Measurements from ENCODE around the gene EMP2. TPM values are rescaled to one million over a fixed set of nuclear protein-coding genes. Genes with fewer than 3 reads are reported as not detected.
A peak's percentile ranks its signal among the peaks of the same experiment; 100 is the strongest.

Gene EMP2
- total and polyA plus RNA-seq, 2 experiments from 2014 or later = 29.1 to 93.4 TPM

- TF ChIP-seq EZH2 (IDR thresholded peaks at IDR 0.05; ENCODE audit: borderline replicate concordance) (no peak), EZH2phosphoT487 (IDR thresholded peaks at IDR 0.05; ENCODE audit: low read depth, severe bottlenecking, unreplicated experiment) (no peak), CTCF (IDR thresholded peaks at IDR 0.05; ENCODE audit: poor library complexity) (no peak)
- DNase-seq (ENCODE audit: low spot score) = no peak
- Histone ChIP-seq H2AFZ (no peak overlapping the region), H4K20me1 (ENCODE audit: insufficient read depth, poor library complexity, severe bottlenecking) (no peaks in the 10 kb centered on the region), H3K4me1 (ENCODE audit: insufficient read depth) (peaks cover 28% of the 10 kb centered on the region), H3K9me2 (replicated peaks; ENCODE audit: insufficient read depth) (no peaks in the 10 kb centered on the region), H3K79me2 (peaks cover 14% of the 10 kb centered on the region), H3K9me3 (ENCODE audit: low read depth) (no peaks in the 10 kb centered on the region), H3K36me3 (replicated peaks; ENCODE audit: insufficient read depth, low read depth) (no peaks in the 10 kb centered on the region), H3K27me3 (no peaks in the 10 kb centered on the region), H3K4me3 (no peak overlapping the region), H3K4me2 (no peak overlapping the region), H3K27ac (no peak overlapping the region)
- WGBS (ENCODE audit: low lambda C conversion rate, missing lambda C conversion rate) = 64% methylated on average over 2 of the region's 2 CpGs
Observed at GRCh38 chr16:10581507-10581906, 1.1 kb upstream of the EMP2 start.

DNA sequence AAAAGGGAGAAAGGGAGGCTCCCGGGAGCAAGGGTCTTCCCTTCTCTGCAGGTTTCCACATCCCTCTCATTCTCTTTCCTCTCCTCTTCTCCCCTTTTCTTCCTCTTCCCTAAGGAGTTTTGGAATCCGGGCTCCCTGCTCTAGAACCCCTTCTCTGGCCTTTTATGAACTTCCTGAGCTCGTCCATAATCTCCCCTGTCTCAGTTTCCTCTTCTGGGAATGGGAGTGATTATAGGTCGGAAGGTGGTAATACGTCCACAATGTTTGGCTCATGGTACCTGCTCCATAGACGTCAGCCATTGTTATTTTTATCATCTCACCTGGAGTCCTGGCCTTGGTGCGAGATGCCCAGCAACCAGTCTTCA, 467 bp upstream of the EMP2 start:
- no peaks in the 10 kb centered on the region for H4K20me1 ChIP-seq (ENCODE audit: insufficient read depth, poor library complexity, severe bottlenecking)
- peaks cover 28% of the 10 kb centered on the region for H3K4me1 ChIP-seq (ENCODE audit: insufficient read depth)
- H3K27me3 ChIP-seq = no peaks in the 10 kb centered on the region
- TF ChIP-seq CTCF (IDR thresholded peaks at IDR 0.05; ENCODE audit: poor library complexity) (no peak), EZH2 (IDR thresholded peaks at IDR 0.05; ENCODE audit: borderline replicate concordance) (no peak), EZH2phosphoT487 (IDR thresholded peaks at IDR 0.05; ENCODE audit: low read depth, severe bottlenecking, unreplicated experiment) (no peak)
- H2AFZ ChIP-seq = peak overlapping the region; percentile 99
- H3K79me2 ChIP-seq = peaks cover 14% of the 10 kb centered on the region
- H3K9me3 ChIP-seq (ENCODE audit: low read depth) = no peaks in the 10 kb centered on the region
- no peaks in the 10 kb centered on the region for H3K36me3 ChIP-seq (replicated peaks; ENCODE audit: insufficient read depth, low read depth)
- WGBS (ENCODE audit: low lambda C conversion rate, missing lambda C conversion rate) = 38% methylated on average over 6 of the region's 7 CpGs
- peak overlapping the region; percentile 99 for H3K4me3 ChIP-seq
- peak overlapping the region; percentile 71 for H3K27ac ChIP-seq
- peak overlapping the region; percentile 99 for H3K4me2 ChIP-seq
- DNase-seq (ENCODE audit: low spot score) = no peak
- H3K9me2 ChIP-seq (replicated peaks; ENCODE audit: insufficient read depth) = no peaks in the 10 kb centered on the region

- Histone ChIP-seq H3K4me1 (ENCODE audit: insufficient read depth) (peaks cover 28% of the 10 kb centered on the region), H3K36me3 (replicated peaks; ENCODE audit: insufficient read depth, low read depth) (no peaks in the 10 kb centered on the region), H3K4me3 (peak overlapping the region; percentile 99), H3K27ac (no peak overlapping the region), H3K4me2 (peak overlapping the region; percentile 99), H4K20me1 (ENCODE audit: insufficient read depth, poor library complexity, severe bottlenecking) (no peaks in the 10 kb centered on the region), H3K27me3 (no peaks in the 10 kb centered on the region), H3K9me3 (ENCODE audit: low read depth) (no peaks in the 10 kb centered on the region), H2AFZ (peak overlapping the region; percentile 99), H3K79me2 (peaks cover 18% of the 10 kb centered on the region), H3K9me2 (replicated peaks; ENCODE audit: insufficient read depth) (no peaks in the 10 kb centered on the region)
- TF ChIP-seq EZH2 (IDR thresholded peaks at IDR 0.05; ENCODE audit: borderline replicate concordance) (no peak), EZH2phosphoT487 (IDR thresholded peaks at IDR 0.05; ENCODE audit: low read depth, severe bottlenecking, unreplicated experiment) (no peak), CTCF (IDR thresholded peaks at IDR 0.05; ENCODE audit: poor library complexity) (no peak)
- WGBS (ENCODE audit: low lambda C conversion rate, missing lambda C conversion rate) = 31% methylated on average over 6 of the region's 6 CpGs
- DNase-seq (ENCODE audit: low spot score) = no peak
Observed at GRCh38 chr16:10579575-10579964, 828 bp downstream of the EMP2 start.
